ENCODE results near the gene AP2A2.

- TF ChIP-seq CTCF (conservative IDR thresholded peaks at IDR 0.05) (no peak), EZH2 (IDR thresholded peaks at IDR 0.05; ENCODE audit: low read depth) (no peak)
Measured at GRCh38 chr11:910589-911030, 15.1 kb upstream of the AP2A2 start, which contains the start of gene CHID1.

All from PC-9 (cell line).